KOPT-K1 (cell line): ENCODE measurements around the gene TRMT11.

Source experiments
- H3K27ac ChIP-seq: fragments of 200-600 bp; sonication (generic); 2 replicates; pipeline ENCODE4 v1.5.1; 2016; ENCODE audit warnings: antibody characterized with exemption, mild to moderate bottlenecking, low read depth, low read length; ENCODE audit not compliant: poor library complexity, severe bottlenecking
- H3K36me3 ChIP-seq: fragments of 200-600 bp; sonication (generic); 2 replicates; pipeline ENCODE4 v1.5.1; 2017; ENCODE audit warnings: antibody characterized with exemption, mild to moderate bottlenecking, low read length, moderate library complexity; ENCODE audit not compliant: insufficient read depth
- H3K9me3 ChIP-seq: fragments of 200-600 bp; sonication (generic); 2 replicates; pipeline ENCODE4 v1.5.1; 2017; ENCODE audit warnings: antibody characterized with exemption, low read length, mild to moderate bottlenecking; ENCODE audit not compliant: insufficient read depth, poor library complexity, severe bottlenecking

Gene TRMT11

GRCh38 chr6:125951323-125951722 is 35.0 kb upstream of the TRMT11 start:
- Histone ChIP-seq H3K27ac (no peak overlapping the region), H3K9me3 (peaks cover 7% of the 10 kb centered on the region), H3K36me3 (no peaks in the 10 kb centered on the region)

- Histone ChIP-seq H3K27ac (no peak overlapping the region), H3K9me3 (peaks cover 7% of the 10 kb centered on the region), H3K36me3 (no peaks in the 10 kb centered on the region)
Measured at GRCh38 chr6:125952764-125953501, 33.4 kb upstream of the TRMT11 start.

GRCh38 chr6:125953502-125953875 is 32.9 kb upstream of the TRMT11 start:
- Histone ChIP-seq H3K36me3 (no peaks in the 10 kb centered on the region), H3K27ac (no peak overlapping the region), H3K9me3 (peaks cover 7% of the 10 kb centered on the region)

DNA sequence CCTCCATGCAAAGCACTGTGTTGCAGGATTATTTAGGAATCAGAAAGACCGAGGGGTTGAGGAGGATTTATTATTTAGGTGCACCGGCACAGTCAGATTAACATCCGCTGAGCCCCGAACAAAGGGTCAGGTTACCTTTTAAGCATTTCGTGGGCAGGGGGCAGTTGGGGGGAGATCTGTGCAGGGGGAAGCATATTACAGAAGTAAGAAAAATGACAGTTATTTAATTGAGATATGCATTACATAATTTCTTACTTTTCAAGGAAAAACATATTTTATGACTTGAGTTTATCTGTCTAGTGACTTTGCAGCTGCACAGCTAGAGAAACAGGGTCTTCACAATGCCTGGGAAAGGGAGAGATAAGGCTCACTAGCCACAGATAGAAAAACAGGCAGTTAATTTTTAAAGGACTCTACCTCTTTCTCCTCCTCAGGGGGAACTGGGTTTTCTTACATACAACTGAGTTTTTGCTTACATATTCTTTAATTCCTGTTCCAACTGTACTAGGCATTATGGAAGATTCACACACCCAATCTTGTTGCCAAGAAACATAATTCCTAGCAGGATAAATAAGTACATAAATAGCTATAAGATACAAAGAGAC is 31.5 kb upstream of the TRMT11 start:
- H3K27ac ChIP-seq: no peak overlapping the region
- peaks cover 7% of the 10 kb centered on the region for H3K9me3 ChIP-seq
- H3K36me3 ChIP-seq: peaks cover 9% of the 10 kb centered on the region; the same call in 1 of the 2 replicates

GRCh38 chr6:125955973-125956372 is 30.4 kb upstream of the TRMT11 start:
- H3K9me3 ChIP-seq: peaks cover 7% of the 10 kb centered on the region
- peaks cover 9% of the 10 kb centered on the region; the same call in 1 of the 2 replicates for H3K36me3 ChIP-seq
- peak overlapping the region; percentile 22 for H3K27ac ChIP-seq

DNA sequence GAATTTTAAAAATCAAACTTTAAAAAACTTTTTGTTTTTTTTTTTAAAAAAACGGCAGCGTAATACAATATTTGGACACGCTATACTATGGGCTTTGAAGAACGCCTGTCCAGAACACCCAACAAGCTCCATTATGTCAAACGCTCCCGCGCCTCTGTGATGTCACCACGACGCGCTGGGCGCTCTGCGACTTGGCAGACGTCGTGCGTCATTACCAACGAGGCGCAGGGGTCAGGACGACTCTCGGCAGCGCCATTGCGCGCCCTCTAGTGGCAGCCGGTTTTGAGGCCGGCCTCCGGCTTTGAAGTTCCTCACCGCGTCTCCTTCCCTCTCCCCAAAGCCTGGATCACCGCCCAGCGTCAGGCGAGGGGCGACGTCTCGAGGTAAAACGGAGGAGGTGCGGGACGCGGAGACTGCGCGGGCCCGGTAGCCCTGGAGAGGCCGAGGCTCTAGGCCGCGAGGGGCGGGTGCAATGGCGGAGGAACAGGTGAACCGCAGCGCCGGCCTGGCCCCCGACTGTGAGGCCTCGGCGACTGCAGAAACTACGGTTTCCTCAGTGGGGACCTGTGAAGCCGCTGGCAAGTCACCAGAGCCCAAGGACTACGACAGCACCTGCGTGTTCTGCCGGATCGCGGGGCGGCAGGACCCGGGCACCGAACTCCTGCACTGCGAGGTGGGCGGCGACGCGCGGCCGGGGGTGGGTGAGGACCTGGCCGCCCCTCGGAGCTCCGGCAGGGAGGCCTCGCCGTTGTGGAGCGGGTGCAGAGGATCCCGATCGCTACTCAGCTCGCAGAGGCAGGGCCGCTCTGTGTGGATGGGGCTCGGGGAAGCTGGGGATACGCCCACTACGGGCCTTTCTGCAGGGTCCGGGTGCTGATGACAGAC is 29.6 kb upstream of the TRMT11 start, which contains the start of gene HINT3:
Gene HINT3, plus strand, starts transcription at position 265 of the 885 bp plus-strand sequence. Its CDS starts 208 bp downstream, at position 473.
- Histone ChIP-seq H3K27ac (peak within 1 kb of the TSS; percentile 84), H3K9me3 (peaks cover 7% of the 10 kb centered on the region), H3K36me3 (peaks cover 15% of the 10 kb centered on the region; the same call in 1 of the 2 replicates)

DNA sequence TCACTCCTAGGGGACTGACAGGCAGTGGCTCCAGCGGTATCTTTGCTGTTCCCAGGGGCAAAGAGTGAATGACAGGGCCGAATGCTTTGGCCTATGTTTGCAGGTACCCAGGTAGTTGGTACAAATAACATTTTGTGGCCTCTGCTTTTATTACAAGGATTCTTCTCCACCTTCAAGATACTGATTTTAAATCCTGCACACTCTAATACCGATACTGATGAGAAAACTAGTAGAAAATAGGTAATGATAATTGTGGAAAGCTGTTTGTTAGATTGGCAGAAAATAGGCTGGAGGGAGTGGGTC is 29.0 kb upstream of the TRMT11 start:
- peak overlapping the region; percentile 84 for H3K27ac ChIP-seq
- peaks cover 7% of the 10 kb centered on the region for H3K9me3 ChIP-seq

GRCh38 chr6:125957845-125958244 is 28.5 kb upstream of the TRMT11 start:
- Histone ChIP-seq H3K27ac (no peak overlapping the region), H3K36me3 (peaks cover 15% of the 10 kb centered on the region; the same call in 1 of the 2 replicates), H3K9me3 (peaks cover 3% of the 10 kb centered on the region)

More for the DNA sequence above, 29.0 kb upstream of the TRMT11 start:
- peaks cover 15% of the 10 kb centered on the region; the same call in 1 of the 2 replicates for H3K36me3 ChIP-seq

GRCh38 chr6:125959041-125959440 is 27.3 kb upstream of the TRMT11 start:
- Histone ChIP-seq H3K36me3 (peaks cover 15% of the 10 kb centered on the region; the same call in 1 of the 2 replicates), H3K27ac (no peak overlapping the region), H3K9me3 (no peaks in the 10 kb centered on the region)

GRCh38 chr6:125961117-125961516 is 25.2 kb upstream of the TRMT11 start:
- Histone ChIP-seq H3K27ac (no peak overlapping the region), H3K9me3 (no peaks in the 10 kb centered on the region), H3K36me3 (peaks cover 15% of the 10 kb centered on the region; the same call in 1 of the 2 replicates)

GRCh38 chr6:125962900-125963497 is 23.3 kb upstream of the TRMT11 start:
- Histone ChIP-seq H3K27ac (no peak overlapping the region), H3K36me3 (peaks cover 18% of the 10 kb centered on the region), H3K9me3 (no peaks in the 10 kb centered on the region)

GRCh38 chr6:125963817-125964216 is 22.5 kb upstream of the TRMT11 start:
- H3K27ac ChIP-seq: no peak overlapping the region
- H3K36me3 ChIP-seq: peaks cover 24% of the 10 kb centered on the region
- no peaks in the 10 kb centered on the region for H3K9me3 ChIP-seq

GRCh38 chr6:125966569-125966968 is 19.8 kb upstream of the TRMT11 start:
- peaks cover 22% of the 10 kb centered on the region for H3K36me3 ChIP-seq

GRCh38 chr6:125968493-125968892 is 17.8 kb upstream of the TRMT11 start:
- peaks cover 25% of the 10 kb centered on the region for H3K36me3 ChIP-seq
- H3K9me3 ChIP-seq: no peaks in the 10 kb centered on the region
- H3K27ac ChIP-seq: no peak overlapping the region

More at GRCh38 chr6:125966569-125966968, 19.8 kb upstream of the TRMT11 start:
- Histone ChIP-seq H3K27ac (no peak overlapping the region), H3K9me3 (no peaks in the 10 kb centered on the region)

DNA sequence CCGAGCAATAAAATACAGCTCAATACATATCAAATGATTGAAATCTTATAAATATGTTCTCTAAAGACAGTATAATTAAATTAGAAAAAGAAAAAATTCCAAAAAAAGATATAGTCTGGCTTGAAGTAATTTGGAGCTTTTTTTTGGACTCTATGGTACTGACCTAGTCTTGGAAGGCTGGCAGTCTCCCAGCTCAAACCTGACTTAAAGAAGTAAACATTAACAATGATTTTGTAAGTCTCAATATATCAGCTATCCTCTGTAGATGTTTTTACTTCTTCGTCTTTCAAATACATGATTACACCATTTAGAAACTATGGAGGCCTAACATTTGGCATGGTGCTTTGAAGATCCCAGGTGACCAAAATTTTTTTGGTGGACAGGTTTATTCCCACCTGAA is 15.6 kb upstream of the TRMT11 start:
- Histone ChIP-seq H3K27ac (no peak overlapping the region), H3K36me3 (peaks cover 41% of the 10 kb centered on the region), H3K9me3 (no peaks in the 10 kb centered on the region)
